T-helper 22 cell (primary cell): ENCODE results near the gene GPC6.

Experiments
- DNase-seq: peaks from one replicate; pipeline ENCODE4 v3.0.0-alpha.2; 2020; ENCODE audit warnings: low read depth

The GPC6 gene

GRCh38 chr13:93857126-93857525, 630.5 kb downstream of the GPC6 start:
- no peak for DNase-seq

- DNase-seq: no peak
These were observed 633.1 kb downstream of the GPC6 start for GRCh38 chr13:93859716-93860115.

- no peak for DNase-seq
These were observed 635.2 kb downstream of the GPC6 start for GRCh38 chr13:93861818-93862217.

GRCh38 chr13:93862259-93862658, 635.7 kb downstream of the GPC6 start:
- no peak for DNase-seq

GRCh38 chr13:93865235-93865634, 638.6 kb downstream of the GPC6 start:
- no peak for DNase-seq

- no peak for DNase-seq
These were observed 640.9 kb downstream of the GPC6 start for GRCh38 chr13:93867481-93867880.

GRCh38 chr13:93872376-93872775, 645.8 kb downstream of the GPC6 start:
- no peak for DNase-seq

- no peak for DNase-seq
These were observed 646.3 kb downstream of the GPC6 start for GRCh38 chr13:93872786-93873347.

GRCh38 chr13:93875547-93875946, 648.9 kb downstream of the GPC6 start:
- no peak for DNase-seq

GRCh38 chr13:93876236-93876635, 649.6 kb downstream of the GPC6 start:
- DNase-seq: no peak

GRCh38 chr13:93878675-93879074, 652.1 kb downstream of the GPC6 start:
- DNase-seq: no peak

GRCh38 chr13:93881411-93881810, 654.8 kb downstream of the GPC6 start:
- no peak for DNase-seq

- no peak for DNase-seq
These were observed 655.6 kb downstream of the GPC6 start for GRCh38 chr13:93882086-93882651.

GRCh38 chr13:93889430-93889951, 662.9 kb downstream of the GPC6 start:
- no peak for DNase-seq

GRCh38 chr13:93899981-93900380, 673.4 kb downstream of the GPC6 start:
- no peak for DNase-seq

GRCh38 chr13:93900731-93901130, 674.1 kb downstream of the GPC6 start:
- no peak for DNase-seq

GRCh38 chr13:93903909-93904308, 677.3 kb downstream of the GPC6 start:
- no peak for DNase-seq

- no peak for DNase-seq
These were observed 688.7 kb downstream of the GPC6 start for GRCh38 chr13:93915269-93915809.

- no peak for DNase-seq
These were observed 695.7 kb downstream of the GPC6 start for GRCh38 chr13:93922063-93922855.

GRCh38 chr13:93925990-93926389, 699.4 kb downstream of the GPC6 start:
- no peak for DNase-seq

GRCh38 chr13:93926425-93926824, 699.8 kb downstream of the GPC6 start:
- no peak for DNase-seq

- DNase-seq: no peak
These were observed 700.8 kb downstream of the GPC6 start for GRCh38 chr13:93927431-93927830.

- DNase-seq: no peak
These were observed 706.3 kb downstream of the GPC6 start for GRCh38 chr13:93932901-93933300.
